A549 (cell line): ENCODE results near the gene RIMS3. TPM values are rescaled to one million over a fixed set of nuclear protein-coding genes. Genes with fewer than 3 reads are reported as not detected.

Experiments
- ATAC-seq, 2 experiments: fragments of 200-7000 bp in 1 of 2; fragments of >200 bp in 1 of 2; cut with Nextera tagmentation in 1 of 2; cut with Tn5 transposase in 1 of 2; 3 replicates each; pipeline versions ENCODE4 v1.8.0 to v1.9.1; 2018 to 2020; ENCODE audit warnings: mild to moderate bottlenecking in 1 of 2, moderate library complexity in 1 of 2
- CTCF ChIA-PET: fragments of 300-600 bp; sonication (Branson Sonifier 250); formaldehyde crosslinking; extraction: SDS; loops from one replicate; lab custom pipeline; 2021; ENCODE audit warnings: antibody characterized with exemption, inconsistent platforms; lab: Yijun Ruan, JAX
- POLR2A ChIA-PET: fragments of 350-600 bp; formaldehyde crosslinking; extraction: SDS; loops from one replicate; lab custom pipeline; 2021; ENCODE audit warnings: antibody characterized with exemption, inconsistent platforms; lab: Yijun Ruan, JAX
- DNase-seq, 2 experiments: peaks; one replicate each; pipeline versions ENCODE4 v3.0.0 to v3.0.0-alpha.2; 2011 to 2016; ENCODE audit warnings: low read depth in 1 of 2, low spot score in 1 of 2
- FAIRE-seq: peaks from 2 replicates; lab custom pipeline; 2011; peaks lifted over from hg19 to GRCh38; lab: Jason Lieb, UNC
- H3K27ac ChIP-seq, 2 experiments: fragments of >200 bp; sonication (Bioruptor Twin); formaldehyde crosslinking; 3 replicates each; pipeline ENCODE4 v1.5.1; 2016 to 2017
- H3K4me1 ChIP-seq: fragments of >200 bp; sonication (Bioruptor Twin); formaldehyde crosslinking; 3 replicates; pipeline ENCODE4 v1.6.1; 2016
- H3K4me2 ChIP-seq: fragments of >200 bp; sonication (Bioruptor Twin); formaldehyde crosslinking; 3 replicates; pipeline ENCODE4 v1.6.1; 2016
- H3K4me3 ChIP-seq: fragments of >200 bp; sonication (Bioruptor Twin); formaldehyde crosslinking; 3 replicates; pipeline ENCODE4 v1.5.1; 2016
- H3K9me3 ChIP-seq: fragments of >200 bp; sonication (Bioruptor Twin); formaldehyde crosslinking; 3 replicates; pipeline ENCODE4 v1.6.1; 2016
- CEBPB ChIP-seq, 2 experiments: fragments of >200 bp in 1 of 2; sonication (Bioruptor Twin) in 1 of 2; formaldehyde crosslinking in 1 of 2; IDR thresholded peaks; 2 replicates each; pipeline ENCODE4 v1.6.1; 2012 to 2016
- EHF ChIP-seq: fragments of 250-450 bp; sonication (Bioruptor Pico); IDR thresholded peaks from 2 replicates; pipeline ENCODE4 v1.5.0; 2020; ENCODE audit warnings: mild to moderate bottlenecking
- EP300 ChIP-seq, 2 experiments: fragments of >200 bp; sonication (Bioruptor Twin); formaldehyde crosslinking; IDR thresholded peaks; 2 replicates in 1 of 2; 3 replicates in 1 of 2; pipeline ENCODE4 v1.6.1; 2016 to 2017
- FOSB ChIP-seq: fragments of 250-450 bp; sonication (Bioruptor Pico); IDR thresholded peaks from 2 replicates; pipeline ENCODE4 v1.5.0; 2020; ENCODE audit warnings: mild to moderate bottlenecking, moderate library complexity
- FOXS1 ChIP-seq: fragments of 250-450 bp; sonication (Bioruptor Pico); IDR thresholded peaks from 2 replicates; pipeline ENCODE4 v1.5.0; 2020; ENCODE audit warnings: mild to moderate bottlenecking, moderate library complexity
- GATA3 ChIP-seq: IDR thresholded peaks from 2 replicates; pipeline ENCODE4 v1.6.1; 2012; ENCODE audit warnings: borderline replicate concordance
- KDM1A ChIP-seq: fragments of 200-600 bp; sonication (generic); IDR thresholded peaks from 2 replicates; pipeline ENCODE4 v1.6.1; 2016; ENCODE audit warnings: low read depth, mild to moderate bottlenecking
- MAZ ChIP-seq: fragments of 150-350 bp; IDR thresholded peaks from 2 replicates; pipeline ENCODE4 v1.6.1; 2014; ENCODE audit warnings: antibody characterized with exemption, low read depth, low read length, borderline replicate concordance
- MYC ChIP-seq: IDR thresholded peaks from 2 replicates; pipeline ENCODE4 v1.6.1; 2012; ENCODE audit warnings: mild to moderate bottlenecking, inconsistent platforms, low read length, improper control_type of control experiment, borderline replicate concordance
- PHF8 ChIP-seq: fragments of 200-600 bp; sonication (generic); IDR thresholded peaks from 2 replicates; pipeline ENCODE4 v1.6.1; 2016; ENCODE audit warnings: low read depth, mild to moderate bottlenecking, antibody characterized with exemption, moderate library complexity, borderline replicate concordance
- POLR2AphosphoS2 ChIP-seq: conservative IDR thresholded peaks from 2 replicates; pipeline ENCODE4 v1.6.1; 2012; ENCODE audit warnings: low read length, improper control_type of control experiment, inconsistent platforms
- RFX5 ChIP-seq: fragments of 450-650 bp; IDR thresholded peaks from 2 replicates; pipeline ENCODE4 v1.7.1; 2014; ENCODE audit warnings: antibody characterized with exemption, mild to moderate bottlenecking, moderate library complexity
- RNF2 ChIP-seq: fragments of 200-600 bp; sonication (generic); IDR thresholded peaks from 2 replicates; pipeline ENCODE4 v1.6.1; 2016; ENCODE audit warnings: low read depth, mild to moderate bottlenecking, antibody characterized with exemption, moderate library complexity, borderline replicate concordance
- TFCP2L1 ChIP-seq: fragments of 250-450 bp; sonication (Bioruptor Pico); IDR thresholded peaks from 2 replicates; pipeline ENCODE4 v1.5.0; 2021; ENCODE audit warnings: mild to moderate bottlenecking
- TP53 ChIP-seq: fragments of 250-450 bp; sonication (Bioruptor Pico); IDR thresholded peaks from 2 replicates; pipeline ENCODE4 v1.5.0; 2021; ENCODE audit warnings: mild to moderate bottlenecking, moderate library complexity
- ZC3H11A ChIP-seq: fragments of 450-650 bp; IDR thresholded peaks from 2 replicates; pipeline ENCODE4 v1.6.1; 2014; ENCODE audit warnings: antibody characterized with exemption, mild to moderate bottlenecking
- WGBS: methylation state at CpG from one replicate; pipeline ENCODE4 v1.1.6; 2017; ENCODE audit errors: missing lambda C conversion rate; 5-methylcytosine and 5-hydroxymethylcytosine counted together
- polyA plus RNA-seq, 4 experiments: library from polyadenylated mRNA; depleted of rRNA in 3 of 4; stranded (reverse); fragments of >200 nt; fragmentation: RNase III in 1 of 4; extraction: RNeasy Plus Mini Kit Qiagen cat#74134 plus additional on column Dnase treatment in 1 of 4; gene quantifications; 2 replicates in 3 of 4; 3 replicates in 1 of 4; pipeline ENCODE4 v1.2.3, GENCODE V29; 2011 to 2017
- TF ChIP-seq, protein P1 (sequence below): fragments of 250-450 bp; sonication (Bioruptor Pico); IDR thresholded peaks from 2 replicates; pipeline ENCODE4 v1.5.0; 2020; ENCODE audit warnings: low read depth, mild to moderate bottlenecking, moderate library complexity
- TF ChIP-seq, protein P2 (sequence below): fragments of 150-350 bp; IDR thresholded peaks from 2 replicates; pipeline ENCODE4 v1.6.1; 2014; ENCODE audit warnings: low read depth, mild to moderate bottlenecking, low read length
- TF ChIP-seq, protein P3 (sequence below): fragments of 200-600 bp; sonication (generic); IDR thresholded peaks from 2 replicates; pipeline ENCODE4 v1.6.1; 2016; ENCODE audit warnings: antibody characterized with exemption, mild to moderate bottlenecking, moderate library complexity
- TF ChIP-seq, protein P4 (sequence below): IDR thresholded peaks from 2 replicates; pipeline ENCODE4 v1.6.1; 2012

The RIMS3 gene
- polyA plus RNA-seq, 2 of the 4 experiments (the other 2 are of a cell fraction) = 1.5 to 1.9 TPM

DNA sequence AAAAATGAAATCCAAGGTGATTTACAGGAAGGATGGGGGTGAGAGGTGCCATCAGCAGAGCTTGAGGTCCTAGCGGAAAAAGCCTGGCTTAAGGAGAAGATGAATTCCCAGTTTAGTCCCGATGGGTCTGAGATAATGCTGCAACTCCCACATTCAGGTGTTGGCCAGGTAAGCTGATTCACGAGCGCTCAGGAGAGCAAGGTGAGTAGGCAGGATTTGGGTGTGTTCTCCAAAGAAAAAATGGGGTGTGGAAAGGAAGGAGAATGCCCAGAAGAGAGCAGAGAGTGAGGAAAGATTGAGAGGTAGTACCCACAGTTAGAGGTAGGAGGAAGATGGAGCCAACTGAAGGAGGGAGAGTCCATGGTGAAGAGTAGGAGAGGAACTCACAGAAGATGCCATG, 12.5 kb downstream of the RIMS3 start:
- 74% methylated on average over 4 of the region's 4 CpGs for WGBS
- ChIA-PET CTCF (no interaction called here), POLR2A (no interaction called here)
- ATAC-seq = no peak
- TF ChIP-seq FOXS1 (no peak), TP53 (CRISPR knock-in tag) (no peak)
- TF ChIP-seq, protein P1, sequence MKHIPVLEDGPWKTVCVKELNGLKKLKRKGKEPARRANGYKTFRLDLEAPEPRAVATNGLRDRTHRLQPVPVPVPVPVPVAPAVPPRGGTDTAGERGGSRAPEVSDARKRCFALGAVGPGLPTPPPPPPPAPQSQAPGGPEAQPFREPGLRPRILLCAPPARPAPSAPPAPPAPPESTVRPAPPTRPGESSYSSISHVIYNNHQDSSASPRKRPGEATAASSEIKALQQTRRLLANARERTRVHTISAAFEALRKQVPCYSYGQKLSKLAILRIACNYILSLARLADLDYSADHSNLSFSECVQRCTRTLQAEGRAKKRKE (CRISPR knock-in tag) = no peak
- TF ChIP-seq, protein P2, sequence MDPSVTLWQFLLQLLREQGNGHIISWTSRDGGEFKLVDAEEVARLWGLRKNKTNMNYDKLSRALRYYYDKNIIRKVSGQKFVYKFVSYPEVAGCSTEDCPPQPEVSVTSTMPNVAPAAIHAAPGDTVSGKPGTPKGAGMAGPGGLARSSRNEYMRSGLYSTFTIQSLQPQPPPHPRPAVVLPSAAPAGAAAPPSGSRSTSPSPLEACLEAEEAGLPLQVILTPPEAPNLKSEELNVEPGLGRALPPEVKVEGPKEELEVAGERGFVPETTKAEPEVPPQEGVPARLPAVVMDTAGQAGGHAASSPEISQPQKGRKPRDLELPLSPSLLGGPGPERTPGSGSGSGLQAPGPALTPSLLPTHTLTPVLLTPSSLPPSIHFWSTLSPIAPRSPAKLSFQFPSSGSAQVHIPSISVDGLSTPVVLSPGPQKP = no peak
- H3K27ac ChIP-seq = no peak overlapping the region
- H3K4me1 ChIP-seq = no peaks in the 10 kb centered on the region
- no peak overlapping the region for H3K4me3 ChIP-seq
- no peak overlapping the region for H3K4me2 ChIP-seq
- no peaks in the 10 kb centered on the region for H3K9me3 ChIP-seq
- no peak for FAIRE-seq
- no peak for DNase-seq

DNA sequence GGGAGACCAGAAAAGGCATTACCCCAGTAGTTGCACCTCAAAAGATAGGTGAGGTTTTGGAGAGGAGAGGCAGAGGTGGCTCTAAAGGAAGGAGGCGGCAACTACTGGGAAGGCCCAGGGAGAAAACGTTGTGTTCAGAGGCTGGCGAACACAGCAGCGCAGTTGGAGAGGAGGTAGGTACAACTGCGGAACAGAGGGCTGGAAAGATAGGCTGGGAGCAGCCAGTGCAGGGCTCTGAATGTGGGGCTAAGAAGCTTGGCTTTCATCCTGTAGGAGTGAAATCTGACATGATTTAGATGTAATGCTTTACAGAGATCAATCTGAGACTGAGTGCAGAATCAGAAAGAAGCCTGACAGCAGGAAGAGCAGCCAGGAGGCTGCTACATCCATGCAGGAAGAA, 13.0 kb downstream of the RIMS3 start:
- no peak overlapping the region for H3K4me2 ChIP-seq
- no peaks in the 10 kb centered on the region for H3K9me3 ChIP-seq
- no peak overlapping the region for H3K27ac ChIP-seq
- DNase-seq = no peak
- TF ChIP-seq RFX5 = no peak
- TF ChIP-seq TFCP2L1 (CRISPR knock-in tag) = no peak
- WGBS = 72% methylated on average over 5 of the region's 5 CpGs
- POLR2A ChIA-PET = no interaction called here
- no peak overlapping the region for H3K4me3 ChIP-seq
- FAIRE-seq = no peak
- CTCF ChIA-PET = no interaction called here
- H3K4me1 ChIP-seq = no peaks in the 10 kb centered on the region
- ATAC-seq = no peak

DNA sequence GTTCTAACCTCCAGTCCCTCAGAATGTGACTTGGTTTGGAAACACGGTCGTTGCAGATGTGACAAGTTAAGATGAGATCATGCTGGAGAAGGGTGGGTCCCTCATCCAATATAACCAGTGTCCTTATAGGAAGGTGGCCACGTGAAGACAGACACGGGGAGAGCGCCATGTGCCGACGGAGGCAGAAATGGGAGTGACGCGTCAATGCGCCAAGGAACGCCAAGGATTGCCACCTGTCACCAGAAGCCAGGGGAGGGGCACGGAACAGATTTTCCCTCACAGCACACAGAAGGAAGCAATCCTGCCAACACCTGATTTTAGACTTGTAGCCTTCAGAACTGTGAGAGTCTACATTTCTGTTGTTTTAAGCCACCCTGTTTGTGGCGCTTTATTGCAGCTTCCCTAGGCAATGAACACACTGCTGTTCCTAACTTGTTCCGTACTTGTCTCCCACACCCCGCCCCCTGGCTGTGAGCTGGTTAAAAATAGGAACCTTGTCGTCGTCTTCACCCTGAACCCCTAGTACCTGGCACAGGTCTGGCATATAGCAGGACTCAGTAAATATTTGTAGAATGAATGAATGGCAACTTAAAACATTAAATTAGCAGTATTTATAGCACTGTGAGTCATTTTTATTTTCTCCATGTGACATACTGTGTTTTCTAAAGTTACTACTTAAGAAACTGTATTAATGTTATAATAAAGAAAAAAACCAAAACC, 14.2 kb downstream of the RIMS3 start:
- no peak for TF ChIP-seq POLR2AphosphoS2
- TF ChIP-seq, all 56 proteins: peak for 0
- CTCF ChIA-PET = no interaction called here
- Histone ChIP-seq H3K4me2 (no peak overlapping the region), H3K27ac (no peak overlapping the region), H3K9me3 (no peaks in the 10 kb centered on the region), H3K4me1 (0 out of 3 replicates have a peak, but pooled peaks cover 1% of the 10 kb centered on the region), H3K4me3 (no peak overlapping the region)
- FAIRE-seq (no peak), ATAC-seq (no peak), DNase-seq (no peak)
- 65% methylated on average over 17 of the region's 17 CpGs for WGBS
- POLR2A ChIA-PET = no interaction called here

DNA sequence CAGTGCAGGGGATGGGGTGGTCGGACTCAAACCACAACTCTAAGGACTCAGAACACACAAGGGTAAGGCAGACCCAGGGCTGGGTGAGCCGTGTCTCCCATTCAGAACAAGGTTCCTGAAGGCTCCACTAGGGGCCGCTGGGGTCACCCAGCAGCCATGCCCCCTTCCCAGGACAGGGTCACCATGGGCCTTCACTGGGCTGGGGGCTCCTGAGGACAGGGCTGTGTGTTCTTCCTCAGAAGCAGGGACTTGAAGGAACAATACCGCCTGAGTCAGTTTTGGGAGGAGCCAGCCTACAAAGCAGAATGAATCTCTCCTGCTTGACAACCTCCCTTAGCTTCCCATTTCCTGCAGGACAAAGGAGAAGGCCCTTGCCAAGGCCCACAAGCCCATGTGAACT, 15.4 kb downstream of the RIMS3 start:
- ATAC-seq (peak; percentile 58 to 85; a peak in 4 of 6 replicates), DNase-seq (no peak), FAIRE-seq (no peak)
- TF ChIP-seq ZC3H11A = no peak
- TF ChIP-seq KDM1A = no peak
- no peak for TF ChIP-seq RNF2
- TF ChIP-seq MAZ = no peak
- TF ChIP-seq GATA3 = no peak
- TF ChIP-seq EP300 (IDR thresholded peaks at IDR 0.05) = no peak
- TF ChIP-seq, protein P3, sequence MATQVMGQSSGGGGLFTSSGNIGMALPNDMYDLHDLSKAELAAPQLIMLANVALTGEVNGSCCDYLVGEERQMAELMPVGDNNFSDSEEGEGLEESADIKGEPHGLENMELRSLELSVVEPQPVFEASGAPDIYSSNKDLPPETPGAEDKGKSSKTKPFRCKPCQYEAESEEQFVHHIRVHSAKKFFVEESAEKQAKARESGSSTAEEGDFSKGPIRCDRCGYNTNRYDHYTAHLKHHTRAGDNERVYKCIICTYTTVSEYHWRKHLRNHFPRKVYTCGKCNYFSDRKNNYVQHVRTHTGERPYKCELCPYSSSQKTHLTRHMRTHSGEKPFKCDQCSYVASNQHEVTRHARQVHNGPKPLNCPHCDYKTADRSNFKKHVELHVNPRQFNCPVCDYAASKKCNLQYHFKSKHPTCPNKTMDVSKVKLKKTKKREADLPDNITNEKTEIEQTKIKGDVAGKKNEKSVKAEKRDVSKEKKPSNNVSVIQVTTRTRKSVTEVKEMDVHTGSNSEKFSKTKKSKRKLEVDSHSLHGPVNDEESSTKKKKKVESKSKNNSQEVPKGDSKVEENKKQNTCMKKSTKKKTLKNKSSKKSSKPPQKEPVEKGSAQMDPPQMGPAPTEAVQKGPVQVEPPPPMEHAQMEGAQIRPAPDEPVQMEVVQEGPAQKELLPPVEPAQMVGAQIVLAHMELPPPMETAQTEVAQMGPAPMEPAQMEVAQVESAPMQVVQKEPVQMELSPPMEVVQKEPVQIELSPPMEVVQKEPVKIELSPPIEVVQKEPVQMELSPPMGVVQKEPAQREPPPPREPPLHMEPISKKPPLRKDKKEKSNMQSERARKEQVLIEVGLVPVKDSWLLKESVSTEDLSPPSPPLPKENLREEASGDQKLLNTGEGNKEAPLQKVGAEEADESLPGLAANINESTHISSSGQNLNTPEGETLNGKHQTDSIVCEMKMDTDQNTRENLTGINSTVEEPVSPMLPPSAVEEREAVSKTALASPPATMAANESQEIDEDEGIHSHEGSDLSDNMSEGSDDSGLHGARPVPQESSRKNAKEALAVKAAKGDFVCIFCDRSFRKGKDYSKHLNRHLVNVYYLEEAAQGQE = no peak
- TF ChIP-seq FOSB (CRISPR knock-in tag) = no peak
- TF ChIP-seq EHF (CRISPR knock-in tag) = no peak
- no peak for TF ChIP-seq PHF8
- TF ChIP-seq MYC = no peak
- TF ChIP-seq, protein P4, sequence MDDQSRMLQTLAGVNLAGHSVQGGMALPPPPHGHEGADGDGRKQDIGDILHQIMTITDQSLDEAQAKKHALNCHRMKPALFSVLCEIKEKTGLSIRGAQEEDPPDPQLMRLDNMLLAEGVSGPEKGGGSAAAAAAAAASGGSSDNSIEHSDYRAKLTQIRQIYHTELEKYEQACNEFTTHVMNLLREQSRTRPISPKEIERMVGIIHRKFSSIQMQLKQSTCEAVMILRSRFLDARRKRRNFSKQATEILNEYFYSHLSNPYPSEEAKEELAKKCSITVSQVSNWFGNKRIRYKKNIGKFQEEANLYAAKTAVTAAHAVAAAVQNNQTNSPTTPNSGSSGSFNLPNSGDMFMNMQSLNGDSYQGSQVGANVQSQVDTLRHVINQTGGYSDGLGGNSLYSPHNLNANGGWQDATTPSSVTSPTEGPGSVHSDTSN = no peak
- no peak for TF ChIP-seq CEBPB (IDR thresholded peaks at IDR 0.05)
- TF ChIP-seq RFX5 = no peak
- 68% methylated on average over 3 of the region's 4 CpGs for WGBS
- CTCF ChIA-PET = no interaction called here
- Histone ChIP-seq H3K9me3 (no peaks in the 10 kb centered on the region), H3K27ac (no peak overlapping the region), H3K4me1 (0 out of 3 replicates have a peak, but pooled peaks cover 5% of the 10 kb centered on the region), H3K4me2 (no peak overlapping the region), H3K4me3 (no peak overlapping the region)
- POLR2A ChIA-PET = no interaction called here
